T-helper 9 cell (primary cell): Measurements from ENCODE around the gene TOB1.
"Not testable (repeated sequence)": the region's sequence is repeated elsewhere in the genome, so short reads cannot be mapped to it uniquely, and the experiment has no call there.

Experiments used
- DNase-seq: peaks from one replicate; pipeline ENCODE4 v3.0.0-alpha.2; 2020

Gene TOB1

GRCh38 chr17:50867363-50868139 is 1.4 kb upstream of the TOB1 start:
- peak; percentile 72 for DNase-seq

DNA sequence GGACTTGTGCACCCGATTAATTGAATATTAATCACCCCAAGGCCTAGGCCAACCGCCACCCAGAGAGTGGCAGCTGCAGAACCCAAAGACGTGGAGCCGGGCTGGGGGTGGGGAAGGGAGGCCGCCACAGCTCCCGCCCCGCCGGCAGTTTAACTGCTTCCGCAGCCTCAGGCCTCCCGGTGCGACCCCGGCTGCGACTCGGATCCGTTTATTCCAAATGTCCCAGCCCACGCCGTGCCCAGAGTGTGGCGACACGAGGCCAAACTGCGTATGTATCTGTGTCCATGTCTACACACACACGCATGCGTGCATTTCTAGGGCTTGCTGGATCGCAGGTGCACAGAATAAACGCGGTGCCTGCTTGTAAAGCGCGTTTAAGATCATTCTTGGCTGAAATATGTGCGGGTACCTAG is 802 bp upstream of the TOB1 start:
- DNase-seq: peak; percentile 54

DNA sequence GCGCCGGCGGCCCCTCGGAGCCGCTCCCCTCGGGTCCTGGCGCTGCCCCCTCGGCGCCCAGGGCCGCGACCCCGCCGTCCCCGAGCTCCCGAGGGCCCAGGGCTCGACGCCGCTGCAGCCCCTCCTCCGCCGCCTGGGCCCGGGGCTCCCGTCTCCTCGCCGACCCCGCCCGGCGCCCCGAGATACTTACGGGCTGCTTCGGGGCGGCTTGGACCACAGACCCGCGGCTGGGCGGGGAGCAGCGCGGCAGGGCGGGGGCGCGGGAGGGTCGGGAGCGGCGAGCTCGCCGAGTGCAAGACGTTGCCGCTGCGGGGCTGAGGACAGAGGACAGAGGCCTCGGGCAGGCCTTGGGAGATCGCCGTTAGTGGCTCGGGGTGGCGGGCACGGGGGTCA is 290 bp downstream of the TOB1 start:
- DNase-seq: no peak

DNA sequence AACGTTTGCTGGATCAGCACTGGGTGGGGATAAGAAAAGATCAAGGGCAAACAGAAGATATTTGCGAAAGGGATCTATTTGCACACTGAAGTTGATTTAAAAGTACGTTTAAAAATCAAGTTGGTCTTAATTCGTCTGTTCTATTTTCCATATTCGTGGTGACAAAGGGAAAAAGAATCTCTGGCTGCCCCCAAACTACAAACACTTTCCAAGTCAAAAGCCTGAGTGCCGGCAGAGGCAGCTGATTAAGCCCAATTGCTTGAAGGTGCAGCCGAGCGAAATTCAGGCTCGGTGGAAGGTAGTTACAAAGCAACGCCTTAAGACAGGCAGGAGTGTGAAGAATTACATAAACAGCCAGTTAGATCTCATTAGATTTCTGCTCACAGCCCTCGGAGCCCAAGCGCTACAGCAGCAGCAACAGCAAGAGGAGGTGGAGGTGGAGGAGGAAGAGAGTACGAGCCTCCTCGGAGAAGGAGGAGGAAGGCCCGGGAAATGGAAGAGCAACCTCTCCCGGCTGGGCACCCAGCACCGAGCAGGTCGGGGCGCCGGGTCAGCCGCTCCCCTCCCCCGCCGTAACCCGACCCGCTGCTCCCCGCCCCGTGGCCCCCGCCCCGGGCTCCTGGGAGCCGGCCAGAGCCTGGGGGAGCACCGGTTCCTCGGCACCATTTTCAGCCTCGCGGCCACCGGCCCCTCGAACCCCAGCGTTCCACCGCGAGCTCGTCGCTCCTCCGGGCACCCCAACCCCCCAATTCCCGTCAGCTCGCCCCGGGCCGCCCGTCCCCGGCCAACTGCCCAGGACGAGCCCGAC is 890 bp downstream of the TOB1 start:
- DNase-seq: peak; percentile 26

- DNase-seq: no peak
These were observed 1.5 kb downstream of the TOB1 start for GRCh38 chr17:50864747-50865059.

- DNase-seq: no peak
These were observed 2.2 kb downstream of the TOB1 start for GRCh38 chr17:50863931-50864330.

- DNase-seq: no peak
These were observed 2.8 kb downstream of the TOB1 start for GRCh38 chr17:50863221-50863843.

DNA sequence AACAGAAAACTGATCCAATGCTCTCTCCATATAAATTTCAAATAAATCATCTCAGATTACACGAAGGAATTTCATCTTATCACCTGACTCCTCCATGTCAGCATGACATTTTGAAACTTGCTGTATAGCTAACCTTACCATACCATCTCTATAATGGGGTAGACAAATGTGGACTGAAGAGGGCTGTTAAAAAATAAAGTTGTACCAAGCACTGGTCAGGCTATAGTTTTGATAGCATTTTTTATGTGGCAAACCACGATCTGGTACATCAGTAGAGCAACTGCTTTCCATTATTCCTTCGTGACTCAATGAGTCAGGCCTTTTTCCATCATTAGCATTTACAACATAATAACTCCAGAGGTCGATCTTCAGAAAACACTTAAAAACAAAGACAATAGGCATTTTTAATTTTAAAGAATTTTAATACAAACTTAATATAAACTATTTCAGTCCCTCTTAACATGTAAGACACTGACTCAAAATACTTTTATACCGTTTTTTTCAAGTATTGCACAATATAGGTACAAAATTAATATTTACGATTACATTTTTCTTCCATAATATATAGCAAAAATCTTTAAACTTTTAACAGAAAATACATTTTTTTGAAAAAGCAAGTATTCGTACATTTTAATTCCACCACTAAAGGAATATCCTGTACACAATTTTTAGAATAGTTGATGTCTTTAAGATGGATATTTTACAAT is 4.2 kb downstream of the TOB1 start:
- DNase-seq: no peak

DNA sequence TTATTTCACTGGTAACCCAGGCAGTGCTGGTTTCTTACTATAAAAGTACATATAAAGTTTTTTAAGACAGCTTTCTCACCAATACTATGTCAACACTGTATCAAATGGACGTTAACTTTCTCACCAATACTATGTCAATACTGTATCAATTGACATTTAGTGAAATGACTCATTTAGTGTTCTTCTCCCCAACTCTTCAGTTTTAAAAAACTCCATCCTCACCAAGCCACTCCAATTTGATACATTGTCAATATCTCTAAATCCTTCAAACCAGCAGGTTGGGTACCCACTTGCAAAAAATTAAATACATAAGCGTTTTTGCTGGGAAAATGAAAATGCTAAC is 4.8 kb downstream of the TOB1 start:
- DNase-seq: no peak

DNA sequence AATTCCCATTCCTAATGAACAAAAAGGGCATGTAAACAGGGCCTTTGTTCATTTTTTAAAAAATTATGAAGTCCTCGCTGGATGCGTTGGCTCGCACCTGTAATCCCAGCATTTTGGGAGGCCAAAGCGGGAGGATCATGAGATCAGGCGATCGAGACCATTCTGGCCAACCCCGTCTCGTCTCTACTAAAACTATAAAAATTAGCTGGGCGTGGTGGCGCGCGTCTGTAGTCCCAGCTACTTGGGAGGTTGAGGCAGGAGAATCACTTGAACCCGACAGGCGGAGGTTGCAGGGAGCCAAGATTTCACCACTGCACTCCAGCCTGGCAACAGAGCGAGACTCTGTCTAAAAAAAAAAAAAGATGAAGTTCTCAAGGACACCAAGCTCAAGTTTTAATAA is 6.4 kb downstream of the TOB1 start:
- not testable (repeated sequence) for DNase-seq

GRCh38 chr17:50858486-50859225 is 7.5 kb downstream of the TOB1 start:
- DNase-seq: no peak

GRCh38 chr17:50856431-50856830 is 9.7 kb downstream of the TOB1 start:
- no peak for DNase-seq

GRCh38 chr17:50855708-50856330 is 10.3 kb downstream of the TOB1 start:
- no peak for DNase-seq

DNA sequence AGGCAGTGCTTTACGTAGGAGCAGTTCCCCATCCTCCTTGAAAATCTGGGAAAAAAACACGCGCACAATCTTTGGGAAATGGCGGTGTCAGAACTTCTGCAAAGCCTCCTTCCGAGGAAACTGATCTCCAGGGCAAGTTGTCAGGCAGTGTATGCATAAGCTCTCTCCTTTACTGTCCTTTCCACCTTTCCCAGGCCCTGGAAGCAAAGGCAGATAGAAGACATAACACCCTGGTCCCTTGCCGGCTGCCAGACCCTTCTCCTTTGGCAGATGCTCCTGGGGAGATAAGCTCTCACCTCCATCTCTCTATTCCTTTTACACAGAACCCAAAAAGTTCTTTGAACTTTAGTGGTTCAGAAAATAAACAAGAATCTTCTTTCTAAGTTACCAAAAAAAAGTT is 12.4 kb downstream of the TOB1 start:
- no peak for DNase-seq

DNA sequence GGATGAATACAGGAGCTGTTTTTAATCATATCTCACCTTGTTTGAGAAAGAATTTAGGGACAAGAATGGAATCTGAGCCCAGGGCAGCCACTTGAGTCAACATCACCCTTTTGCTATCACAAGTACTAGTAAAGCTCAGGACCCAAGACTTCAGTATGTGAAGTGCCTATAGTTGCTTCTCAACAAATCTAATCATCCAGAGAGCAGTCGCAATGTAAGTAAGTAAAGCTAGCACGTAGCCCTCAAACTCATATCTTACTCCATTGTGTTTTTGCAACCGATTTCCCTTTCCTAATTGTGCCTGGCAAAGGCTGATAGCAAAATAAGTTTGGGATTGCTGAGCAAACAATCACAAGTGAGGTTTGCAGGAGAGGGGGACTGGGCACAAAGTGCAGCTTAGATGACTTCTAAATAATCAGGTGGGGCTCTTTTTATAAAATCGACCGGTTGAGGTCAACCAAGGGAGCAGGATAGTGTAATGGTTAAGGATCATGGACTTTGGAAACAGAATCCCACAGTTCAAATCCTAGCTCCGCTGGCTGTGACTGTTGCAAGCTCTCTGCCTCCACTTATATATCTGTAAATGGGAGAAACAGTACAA is 13.0 kb downstream of the TOB1 start:
- DNase-seq: no peak

- DNase-seq: no peak
These were observed 15.5 kb downstream of the TOB1 start for GRCh38 chr17:50850640-50851039.

DNA sequence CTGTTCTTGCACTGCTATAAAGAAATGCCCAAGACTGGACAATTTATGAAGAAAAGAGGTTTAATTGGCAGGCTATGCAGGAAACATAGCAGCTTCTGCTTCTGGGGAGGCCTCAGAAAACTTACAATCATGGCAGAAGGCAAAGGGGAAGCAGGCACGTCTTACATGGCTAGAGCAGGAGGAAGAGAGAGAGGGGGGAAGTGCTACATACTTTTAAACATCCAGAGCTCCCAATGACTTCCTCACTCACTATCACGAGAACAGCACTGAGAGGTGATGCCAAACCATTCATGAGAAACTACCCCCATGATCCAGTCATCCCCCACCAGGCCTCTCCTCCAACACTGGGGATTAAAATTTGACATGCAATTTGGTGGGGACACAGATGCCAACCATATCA is 17.4 kb downstream of the TOB1 start:
- DNase-seq: no peak

DNA sequence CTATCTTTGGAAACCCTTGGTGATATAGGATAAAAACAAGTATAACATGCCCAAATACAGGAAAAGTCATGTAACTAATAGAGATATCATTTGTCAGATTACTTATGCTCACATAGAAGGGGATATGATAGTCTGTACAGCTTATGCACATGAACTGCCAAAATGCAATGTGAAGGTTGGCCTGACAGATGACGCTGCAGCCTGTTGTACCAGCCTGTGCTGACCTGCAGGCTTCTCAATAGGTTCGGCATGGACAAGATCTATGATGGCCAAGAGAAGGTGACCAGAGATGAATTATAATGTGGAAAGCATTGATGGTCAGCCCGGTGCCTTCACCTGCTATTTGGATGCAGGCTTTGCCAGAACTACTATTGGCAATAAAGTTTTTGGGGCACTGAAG is 18.1 kb downstream of the TOB1 start:
- no peak for DNase-seq

DNA sequence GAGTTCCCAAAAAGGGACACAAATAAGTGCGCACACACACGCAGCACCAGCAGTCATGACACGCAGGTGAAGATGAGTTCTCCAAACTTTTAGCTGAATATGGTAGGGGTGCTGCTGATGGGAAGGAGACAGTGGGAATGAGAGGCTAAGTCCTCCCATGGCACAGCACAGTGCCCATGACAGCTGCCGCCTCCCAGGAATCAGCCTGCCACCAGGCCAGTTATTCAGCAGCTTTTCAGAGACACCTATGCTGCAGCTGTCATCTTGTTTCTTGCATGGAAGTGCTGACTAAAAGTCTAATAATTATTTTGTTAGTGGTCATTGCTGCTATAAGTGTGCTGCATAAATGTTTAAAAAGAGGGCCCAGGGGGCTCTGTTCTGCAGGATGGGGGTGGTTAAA is 18.6 kb downstream of the TOB1 start:
- DNase-seq: no peak

GRCh38 chr17:50845240-50846147 is 20.7 kb downstream of the TOB1 start:
- DNase-seq: no peak
